KOPT-K1 (cell line): ENCODE results near the gene CACNA1I.

Experiments
- H3K27ac ChIP-seq: fragments of 200-600 bp; sonication (generic); 2 replicates; pipeline ENCODE4 v1.5.1; 2016; ENCODE audit warnings: antibody characterized with exemption, mild to moderate bottlenecking, low read depth, low read length; ENCODE audit not compliant: poor library complexity, severe bottlenecking
- H3K36me3 ChIP-seq: fragments of 200-600 bp; sonication (generic); 2 replicates; pipeline ENCODE4 v1.5.1; 2017; ENCODE audit warnings: antibody characterized with exemption, mild to moderate bottlenecking, low read length, moderate library complexity; ENCODE audit not compliant: insufficient read depth
- H3K9me3 ChIP-seq: fragments of 200-600 bp; sonication (generic); 2 replicates; pipeline ENCODE4 v1.5.1; 2017; ENCODE audit warnings: antibody characterized with exemption, low read length, mild to moderate bottlenecking; ENCODE audit not compliant: insufficient read depth, poor library complexity, severe bottlenecking

CACNA1I gene

GRCh38 chr22:39649500-39650089, 79.0 kb downstream of the CACNA1I start:
- Histone ChIP-seq H3K9me3 (no peaks in the 10 kb centered on the region), H3K36me3 (no peaks in the 10 kb centered on the region), H3K27ac (no peak overlapping the region)

GRCh38 chr22:39651053-39651996, 80.8 kb downstream of the CACNA1I start:
- no peaks in the 10 kb centered on the region for H3K36me3 ChIP-seq
- H3K27ac ChIP-seq, result no peak overlapping the region
- no peaks in the 10 kb centered on the region for H3K9me3 ChIP-seq

GRCh38 chr22:39652990-39653786, 82.6 kb downstream of the CACNA1I start:
- Histone ChIP-seq H3K36me3 (no peaks in the 10 kb centered on the region), H3K9me3 (no peaks in the 10 kb centered on the region), H3K27ac (no peak overlapping the region)

GRCh38 chr22:39653787-39654077, 83.2 kb downstream of the CACNA1I start:
- Histone ChIP-seq H3K27ac (no peak overlapping the region), H3K9me3 (no peaks in the 10 kb centered on the region), H3K36me3 (no peaks in the 10 kb centered on the region)

GRCh38 chr22:39654131-39654926, 83.8 kb downstream of the CACNA1I start:
- no peaks in the 10 kb centered on the region for H3K36me3 ChIP-seq
- no peaks in the 10 kb centered on the region for H3K9me3 ChIP-seq
- no peak overlapping the region for H3K27ac ChIP-seq

- no peaks in the 10 kb centered on the region for H3K36me3 ChIP-seq
- no peak overlapping the region for H3K27ac ChIP-seq
- no peaks in the 10 kb centered on the region for H3K9me3 ChIP-seq
Observed at GRCh38 chr22:39655004-39655579, 84.5 kb downstream of the CACNA1I start.

GRCh38 chr22:39655831-39656230, 85.3 kb downstream of the CACNA1I start:
- Histone ChIP-seq H3K36me3 (no peaks in the 10 kb centered on the region), H3K9me3 (no peaks in the 10 kb centered on the region), H3K27ac (no peak overlapping the region)

- H3K27ac ChIP-seq, result no peak overlapping the region
- no peaks in the 10 kb centered on the region for H3K36me3 ChIP-seq
- no peaks in the 10 kb centered on the region for H3K9me3 ChIP-seq
Observed at GRCh38 chr22:39656495-39657490, 86.2 kb downstream of the CACNA1I start.

GRCh38 chr22:39658367-39658766, 87.8 kb downstream of the CACNA1I start:
- Histone ChIP-seq H3K27ac (no peak overlapping the region), H3K36me3 (no peaks in the 10 kb centered on the region), H3K9me3 (no peaks in the 10 kb centered on the region)

GRCh38 chr22:39658806-39659463, 88.4 kb downstream of the CACNA1I start:
- no peak overlapping the region for H3K27ac ChIP-seq
- H3K9me3 ChIP-seq, result no peaks in the 10 kb centered on the region
- H3K36me3 ChIP-seq, result no peaks in the 10 kb centered on the region

- Histone ChIP-seq H3K36me3 (no peaks in the 10 kb centered on the region), H3K27ac (no peak overlapping the region), H3K9me3 (no peaks in the 10 kb centered on the region)
Observed at GRCh38 chr22:39661501-39661841, 90.9 kb downstream of the CACNA1I start.

GRCh38 chr22:39661842-39662685, 91.5 kb downstream of the CACNA1I start:
- Histone ChIP-seq H3K27ac (no peak overlapping the region), H3K36me3 (no peaks in the 10 kb centered on the region), H3K9me3 (no peaks in the 10 kb centered on the region)

GRCh38 chr22:39662686-39663052, 92.1 kb downstream of the CACNA1I start:
- Histone ChIP-seq H3K27ac (no peak overlapping the region), H3K9me3 (no peaks in the 10 kb centered on the region), H3K36me3 (no peaks in the 10 kb centered on the region)
